ENCODE data around the gene GALT.

Gene GALT

GRCh38 chr9:34693560-34693959 is 47.1 kb downstream of the GALT start:
- no peak for DNase-seq
- in situ Hi-C loops (cut with HindIII; ENCODE audit: low pct_ligation_motif_present, low pct_unique_long_range_greater_than_20kb, low sequenced_read_pairs), result no loop called here

GRCh38 chr9:34694811-34695210 is 48.3 kb downstream of the GALT start:
- in situ Hi-C loops (cut with HindIII; ENCODE audit: low pct_ligation_motif_present, low pct_unique_long_range_greater_than_20kb, low sequenced_read_pairs), result no loop called here
- DNase-seq, result no peak
